Mesothelial cell of epicardium (in vitro differentiated cells): Measurements from ENCODE around the gene SLC30A10. TPM values are rescaled to one million over a fixed set of nuclear protein-coding genes. Genes with fewer than 3 reads are reported as not detected.

ENCODE experiments used
- DNase-seq, 2 experiments: peaks; one replicate each; pipeline ENCODE4 v3.0.0; 2021; ENCODE audit warnings: low spot score in 2 of 2; ENCODE audit not compliant: unreplicated experiment in 2 of 2
- H3K27ac Mint-ChIP-seq: 2 replicates; pipeline ENCODE4 v1.8.0; 2021; ENCODE audit warnings: mixed read lengths
- H3K27me3 Mint-ChIP-seq: 2 replicates; pipeline ENCODE4 v1.8.0; 2021; ENCODE audit warnings: low read depth, mixed read lengths
- H3K36me3 Mint-ChIP-seq: 2 replicates; pipeline ENCODE4 v1.8.0; 2021; ENCODE audit warnings: mixed read lengths
- H3K4me1 Mint-ChIP-seq: 2 replicates; pipeline ENCODE4 v1.8.0; 2021; ENCODE audit warnings: mixed read lengths
- H3K4me3 Mint-ChIP-seq: 2 replicates; pipeline ENCODE4 v1.8.0; 2021; ENCODE audit warnings: mild to moderate bottlenecking, moderate library complexity, mixed read lengths
- H3K9me3 Mint-ChIP-seq: 2 replicates; pipeline ENCODE4 v1.8.0; 2021; ENCODE audit warnings: mixed read lengths
- CTCF ChIP-seq: fragments of 200-600 bp; sonication (generic); IDR thresholded peaks from one replicate; pipeline ENCODE4 v1.5.0; 2021; ENCODE audit warnings: antibody characterized with exemption; ENCODE audit not compliant: unreplicated experiment
- total RNA-seq: library from RNA; stranded (reverse); gene quantifications from 3 replicates; pipeline ENCODE4 v1.2.1, GENCODE V29; 2021

SLC30A10 gene
- total RNA-seq, 1 donor from 2014 or later: 1.1 TPM

GRCh38 chr1:219926363-219926998 lies 1.9 kb downstream of the SLC30A10 start:
- H3K36me3 Mint-ChIP-seq: no peaks in the 10 kb centered on the region
- TF ChIP-seq CTCF: no peak
- peaks cover 11% of the 10 kb centered on the region for H3K4me1 Mint-ChIP-seq
- no peak overlapping the region for H3K4me3 Mint-ChIP-seq
- peaks cover 45% of the 10 kb centered on the region for H3K27me3 Mint-ChIP-seq
- no peaks in the 10 kb centered on the region for H3K9me3 Mint-ChIP-seq
- no peak for DNase-seq
- no peak overlapping the region for H3K27ac Mint-ChIP-seq

GRCh38 chr1:219924342-219924741 lies 4.0 kb downstream of the SLC30A10 start:
- H3K4me3 Mint-ChIP-seq: no peak overlapping the region
- no peak for DNase-seq
- H3K27ac Mint-ChIP-seq: no peak overlapping the region
- peaks cover 36% of the 10 kb centered on the region for H3K27me3 Mint-ChIP-seq
- H3K9me3 Mint-ChIP-seq: no peaks in the 10 kb centered on the region
- peaks cover 21% of the 10 kb centered on the region for H3K4me1 Mint-ChIP-seq
- no peaks in the 10 kb centered on the region for H3K36me3 Mint-ChIP-seq
- no peak for TF ChIP-seq CTCF

GRCh38 chr1:219917851-219918466 lies 10.4 kb downstream of the SLC30A10 start:
- H3K4me1 Mint-ChIP-seq: peaks cover 10% of the 10 kb centered on the region
- no peak for TF ChIP-seq CTCF
- no peaks in the 10 kb centered on the region for H3K27me3 Mint-ChIP-seq
- no peak overlapping the region for H3K4me3 Mint-ChIP-seq
- no peak overlapping the region for H3K27ac Mint-ChIP-seq
- no peaks in the 10 kb centered on the region for H3K9me3 Mint-ChIP-seq
- H3K36me3 Mint-ChIP-seq: no peaks in the 10 kb centered on the region
- DNase-seq: no peak

GRCh38 chr1:219917281-219917680 lies 11.1 kb downstream of the SLC30A10 start:
- Mint-ChIP-seq H3K36me3 (no peaks in the 10 kb centered on the region), H3K4me3 (no peak overlapping the region), H3K4me1 (peaks cover 10% of the 10 kb centered on the region), H3K27me3 (no peaks in the 10 kb centered on the region), H3K9me3 (no peaks in the 10 kb centered on the region), H3K27ac (no peak overlapping the region)
- TF ChIP-seq CTCF: no peak
- DNase-seq: no peak

GRCh38 chr1:219916257-219916656 lies 12.1 kb downstream of the SLC30A10 start:
- no peak overlapping the region for H3K4me3 Mint-ChIP-seq

More at GRCh38 chr1:219916257-219916656, 12.1 kb downstream of the SLC30A10 start:
- Mint-ChIP-seq H3K4me1 (peaks cover 10% of the 10 kb centered on the region), H3K36me3 (no peaks in the 10 kb centered on the region), H3K27me3 (no peaks in the 10 kb centered on the region), H3K27ac (no peak overlapping the region), H3K9me3 (no peaks in the 10 kb centered on the region)
- TF ChIP-seq CTCF: no peak
- DNase-seq: no peak
